ENCODE results near the gene OSBPL9.

Gene OSBPL9

GRCh38 chr1:51663105-51663504, 46.2 kb downstream of the OSBPL9 start:
- H3K27me3 Mint-ChIP-seq: no peaks in the 10 kb centered on the region
- H3K4me3 Mint-ChIP-seq: no peak overlapping the region
- peaks cover 8% of the 10 kb centered on the region for H3K36me3 Mint-ChIP-seq
- H3K27ac Mint-ChIP-seq: no peak overlapping the region
- no peaks in the 10 kb centered on the region for H3K9me3 Mint-ChIP-seq
- peaks cover 17% of the 10 kb centered on the region for H3K4me1 Mint-ChIP-seq

DNA sequence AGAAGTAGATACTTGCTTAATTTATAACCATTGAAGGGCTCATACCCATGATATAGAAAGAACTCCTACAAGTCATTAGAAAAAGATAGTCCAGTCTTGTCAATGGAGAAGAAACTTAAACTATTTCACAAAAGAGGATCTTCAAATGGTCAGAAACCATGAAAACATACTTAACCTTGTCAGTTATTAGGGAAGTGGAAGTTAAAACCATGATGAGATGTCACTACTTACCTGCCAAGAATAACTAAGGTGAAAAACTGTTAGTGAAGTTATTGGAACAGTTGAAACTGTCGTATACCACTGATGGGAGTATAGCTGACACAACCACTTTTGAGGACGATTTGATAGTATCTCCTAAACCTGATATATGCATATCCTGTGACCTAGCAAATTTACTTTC, 46.8 kb downstream of the OSBPL9 start:
- Mint-ChIP-seq H3K27ac (no peak overlapping the region), H3K4me3 (no peak overlapping the region), H3K36me3 (peaks cover 7% of the 10 kb centered on the region), H3K27me3 (no peaks in the 10 kb centered on the region), H3K9me3 (no peaks in the 10 kb centered on the region), H3K4me1 (peaks cover 17% of the 10 kb centered on the region)

- Mint-ChIP-seq H3K9me3 (no peaks in the 10 kb centered on the region), H3K4me1 (peaks cover 24% of the 10 kb centered on the region), H3K4me3 (no peak overlapping the region), H3K36me3 (peaks cover 11% of the 10 kb centered on the region), H3K27me3 (no peaks in the 10 kb centered on the region), H3K27ac (no peak overlapping the region)
Measured at GRCh38 chr1:51664421-51665240, 47.7 kb downstream of the OSBPL9 start.

- peaks cover 13% of the 10 kb centered on the region for H3K4me1 Mint-ChIP-seq
- no peak overlapping the region for H3K4me3 Mint-ChIP-seq
- no peaks in the 10 kb centered on the region for H3K27me3 Mint-ChIP-seq
- no peaks in the 10 kb centered on the region for H3K9me3 Mint-ChIP-seq
- H3K27ac Mint-ChIP-seq: no peak overlapping the region
- peaks cover 13% of the 10 kb centered on the region for H3K36me3 Mint-ChIP-seq
Measured at GRCh38 chr1:51666478-51666877, 49.6 kb downstream of the OSBPL9 start.

DNA sequence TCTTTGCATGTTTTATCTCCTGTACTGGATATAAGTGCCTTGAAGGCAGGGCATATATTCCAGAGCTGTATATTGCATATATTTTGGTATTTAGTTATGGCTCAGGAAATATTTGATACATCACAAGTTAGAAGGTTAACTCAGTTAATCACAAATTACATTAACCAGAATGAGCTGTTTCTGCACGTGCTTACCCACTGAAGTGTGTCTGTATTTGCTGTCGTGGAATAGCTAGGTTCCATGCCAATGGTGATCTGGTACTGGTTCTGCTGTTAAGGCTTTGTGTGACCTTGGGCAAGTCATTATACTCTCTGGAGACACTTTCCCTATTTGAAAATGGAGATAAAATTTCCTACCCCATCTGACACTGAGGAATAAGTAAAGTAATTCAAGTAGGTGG, 50.7 kb downstream of the OSBPL9 start:
- Mint-ChIP-seq H3K36me3 (peaks cover 9% of the 10 kb centered on the region), H3K27me3 (no peaks in the 10 kb centered on the region), H3K9me3 (no peaks in the 10 kb centered on the region), H3K27ac (no peak overlapping the region), H3K4me1 (peaks cover 10% of the 10 kb centered on the region), H3K4me3 (no peak overlapping the region)

DNA sequence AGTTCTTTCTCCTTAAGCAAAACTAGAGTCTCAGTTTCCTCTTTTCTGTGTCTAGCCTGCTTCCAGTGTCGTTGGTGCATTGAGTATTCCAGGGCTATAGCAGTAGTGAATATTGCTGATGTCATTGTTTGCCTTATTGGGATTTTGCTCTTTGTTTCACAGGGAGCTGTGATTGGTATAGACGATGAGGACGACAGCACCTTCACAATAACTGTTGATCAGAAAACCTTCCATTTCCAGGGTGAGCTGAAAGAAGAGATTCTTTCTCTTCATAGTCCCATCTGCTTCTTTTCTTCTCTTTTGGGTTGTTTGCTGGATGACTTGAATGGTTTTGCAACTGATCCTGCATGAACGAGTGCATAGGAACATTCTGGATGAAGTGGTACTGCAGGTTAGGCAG, 52.4 kb downstream of the OSBPL9 start:
- H3K27me3 Mint-ChIP-seq: no peaks in the 10 kb centered on the region
- peaks cover 9% of the 10 kb centered on the region for H3K36me3 Mint-ChIP-seq
- H3K27ac Mint-ChIP-seq: no peak overlapping the region
- no peak overlapping the region for H3K4me3 Mint-ChIP-seq
- H3K9me3 Mint-ChIP-seq: no peaks in the 10 kb centered on the region
- peaks cover 10% of the 10 kb centered on the region for H3K4me1 Mint-ChIP-seq

GRCh38 chr1:51669816-51670215, 52.9 kb downstream of the OSBPL9 start:
- Mint-ChIP-seq H3K9me3 (no peaks in the 10 kb centered on the region), H3K27me3 (no peaks in the 10 kb centered on the region), H3K27ac (no peak overlapping the region), H3K36me3 (peaks cover 9% of the 10 kb centered on the region), H3K4me3 (no peak overlapping the region), H3K4me1 (peaks cover 10% of the 10 kb centered on the region)

DNA sequence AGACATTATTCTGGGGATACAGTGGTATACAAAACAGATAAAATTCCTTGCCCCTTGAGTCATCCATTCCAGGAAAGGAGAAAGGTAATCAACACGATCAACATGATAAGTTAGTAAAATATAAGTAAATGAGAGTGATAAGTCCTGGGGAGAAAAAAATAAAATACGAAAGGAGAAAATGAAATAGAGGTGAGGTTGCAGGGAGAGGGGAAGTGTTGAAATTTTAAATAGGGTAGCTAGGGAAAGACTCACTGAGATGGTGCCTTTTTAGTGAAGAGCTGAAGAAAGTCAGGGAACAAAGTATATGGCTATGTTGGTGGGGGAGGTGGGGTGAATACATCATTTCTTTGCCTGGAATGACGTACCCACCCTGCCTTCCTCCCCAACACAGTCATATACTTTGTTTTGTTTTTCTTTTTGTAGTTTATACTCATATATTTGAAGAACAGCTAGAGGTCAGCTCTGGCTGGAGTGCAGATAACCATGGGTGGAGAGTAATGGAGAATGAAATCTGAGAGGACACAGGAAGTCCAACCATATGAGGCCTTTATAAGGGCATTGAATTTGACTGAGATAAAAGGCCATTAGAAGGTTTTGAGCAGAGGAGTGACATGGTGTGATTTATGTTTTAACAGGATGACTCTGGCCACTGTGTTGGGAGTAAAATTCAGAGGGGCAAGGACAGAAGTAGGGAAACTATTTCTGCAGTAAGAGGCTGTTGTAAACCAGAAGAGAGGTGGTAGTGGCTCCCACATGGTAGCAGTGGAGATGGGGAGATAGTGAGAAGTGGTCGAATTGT, 54.8 kb downstream of the OSBPL9 start:
- Mint-ChIP-seq H3K9me3 (no peaks in the 10 kb centered on the region), H3K36me3 (peaks cover 8% of the 10 kb centered on the region), H3K27me3 (no peaks in the 10 kb centered on the region), H3K4me3 (no peak overlapping the region), H3K27ac (no peak overlapping the region), H3K4me1 (peaks cover 6% of the 10 kb centered on the region)

DNA sequence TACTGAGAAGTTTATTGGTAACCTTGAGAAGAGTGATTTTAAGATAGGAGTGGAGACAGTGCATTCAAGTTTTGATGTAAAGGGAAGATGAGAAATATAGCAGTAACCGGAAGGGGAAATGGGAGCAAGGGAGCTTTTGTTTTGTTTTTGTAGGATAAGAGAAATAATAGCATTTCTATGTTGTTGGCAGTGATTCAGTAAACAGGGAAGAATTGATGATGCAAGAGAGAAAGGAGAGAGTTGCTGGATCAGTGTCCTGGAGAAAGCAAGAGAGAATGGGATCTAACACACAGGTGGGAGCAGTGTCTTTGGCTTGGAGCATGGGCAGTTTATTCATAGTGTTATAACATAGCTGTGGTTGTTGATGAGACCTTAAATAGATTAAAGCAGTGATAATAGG, 56.4 kb downstream of the OSBPL9 start:
- Mint-ChIP-seq H3K36me3 (peaks cover 8% of the 10 kb centered on the region), H3K4me3 (no peak overlapping the region), H3K9me3 (no peaks in the 10 kb centered on the region), H3K27ac (no peak overlapping the region), H3K27me3 (no peaks in the 10 kb centered on the region), H3K4me1 (peaks cover 6% of the 10 kb centered on the region)

DNA sequence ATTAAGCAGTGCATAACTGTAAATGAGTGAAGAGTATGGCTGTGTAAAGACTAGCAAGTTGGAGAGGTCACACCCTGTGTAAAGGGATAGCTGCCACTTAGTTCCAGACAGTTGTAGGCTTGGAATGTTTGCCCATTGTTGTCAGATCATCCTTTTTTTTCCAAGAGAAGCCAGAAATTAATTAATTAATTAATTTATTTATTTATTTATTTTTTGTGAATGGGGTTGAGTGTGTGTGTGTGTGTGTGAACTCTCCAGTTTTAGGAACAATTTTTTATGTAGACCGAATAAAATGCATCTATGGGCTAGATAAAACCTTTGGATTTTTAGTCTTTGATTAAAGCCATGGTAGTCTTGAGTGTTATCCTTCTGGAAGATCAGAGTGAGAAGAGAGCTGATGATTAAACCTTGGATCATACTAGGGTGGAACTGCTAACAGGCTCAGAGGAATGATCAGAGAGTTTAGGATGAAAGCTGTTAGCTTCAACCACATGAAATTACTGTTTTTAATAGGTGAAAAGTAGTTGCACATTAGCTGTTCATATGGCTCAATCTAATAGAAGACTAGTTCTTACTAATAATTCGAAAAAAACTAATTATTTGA, 58.4 kb downstream of the OSBPL9 start:
- H3K27me3 Mint-ChIP-seq: no peaks in the 10 kb centered on the region
- peaks cover 4% of the 10 kb centered on the region for H3K36me3 Mint-ChIP-seq
- no peak overlapping the region for H3K4me3 Mint-ChIP-seq
- no peak overlapping the region for H3K27ac Mint-ChIP-seq
- no peaks in the 10 kb centered on the region for H3K9me3 Mint-ChIP-seq
- peaks cover 4% of the 10 kb centered on the region for H3K4me1 Mint-ChIP-seq

DNA sequence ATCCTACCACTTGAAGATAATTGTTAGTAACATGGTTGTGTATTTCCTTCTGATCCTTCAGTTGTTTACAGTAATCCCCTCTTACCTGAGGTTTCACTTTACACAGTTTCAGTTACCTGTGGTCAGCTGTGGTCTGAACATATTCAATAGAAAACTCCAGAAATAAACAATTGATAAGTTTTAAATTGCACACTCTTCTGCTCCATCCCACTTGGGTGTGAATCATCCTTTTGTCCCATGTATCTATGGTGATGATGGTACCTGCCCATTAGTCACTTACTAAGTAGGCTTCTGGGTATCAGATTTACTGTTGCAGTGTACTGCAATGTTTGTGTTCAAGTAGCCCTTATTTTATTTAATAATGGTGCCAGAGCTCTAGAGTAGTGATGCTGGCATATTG, 62.5 kb downstream of the OSBPL9 start:
- H3K36me3 Mint-ChIP-seq: peaks cover 5% of the 10 kb centered on the region
- no peak overlapping the region for H3K27ac Mint-ChIP-seq
- no peaks in the 10 kb centered on the region for H3K9me3 Mint-ChIP-seq
- no peaks in the 10 kb centered on the region for H3K27me3 Mint-ChIP-seq
- H3K4me3 Mint-ChIP-seq: no peak overlapping the region
- H3K4me1 Mint-ChIP-seq: peaks cover 4% of the 10 kb centered on the region

DNA sequence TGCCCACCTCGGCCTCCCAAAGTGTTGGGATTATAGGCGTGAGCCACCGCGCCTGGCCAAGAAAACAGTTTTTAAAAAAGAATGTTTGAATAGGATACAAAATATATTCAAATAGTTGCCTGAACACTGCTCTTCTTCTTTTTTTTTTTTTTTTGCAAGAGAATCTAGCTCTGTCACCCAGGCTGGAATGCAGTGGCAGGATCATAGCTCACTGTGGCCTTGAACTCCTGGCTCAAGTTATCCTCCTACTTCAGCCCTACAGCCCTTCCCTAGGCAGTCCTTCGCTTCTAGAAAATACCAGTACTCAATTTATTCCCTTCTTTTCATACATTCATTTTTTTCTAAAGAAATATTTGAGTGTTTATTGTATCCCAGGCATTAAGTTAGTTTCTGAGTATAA, 67.9 kb downstream of the OSBPL9 start:
- Mint-ChIP-seq H3K4me1 (peaks cover 27% of the 10 kb centered on the region), H3K9me3 (no peaks in the 10 kb centered on the region), H3K27ac (no peak overlapping the region), H3K4me3 (no peak overlapping the region), H3K36me3 (peaks cover 4% of the 10 kb centered on the region), H3K27me3 (no peaks in the 10 kb centered on the region)

- Mint-ChIP-seq H3K36me3 (peaks cover 2% of the 10 kb centered on the region), H3K27ac (no peak overlapping the region), H3K9me3 (no peaks in the 10 kb centered on the region), H3K4me1 (peaks cover 29% of the 10 kb centered on the region), H3K27me3 (no peaks in the 10 kb centered on the region), H3K4me3 (no peak overlapping the region)
Measured at GRCh38 chr1:51686450-51686849, 69.6 kb downstream of the OSBPL9 start.

DNA sequence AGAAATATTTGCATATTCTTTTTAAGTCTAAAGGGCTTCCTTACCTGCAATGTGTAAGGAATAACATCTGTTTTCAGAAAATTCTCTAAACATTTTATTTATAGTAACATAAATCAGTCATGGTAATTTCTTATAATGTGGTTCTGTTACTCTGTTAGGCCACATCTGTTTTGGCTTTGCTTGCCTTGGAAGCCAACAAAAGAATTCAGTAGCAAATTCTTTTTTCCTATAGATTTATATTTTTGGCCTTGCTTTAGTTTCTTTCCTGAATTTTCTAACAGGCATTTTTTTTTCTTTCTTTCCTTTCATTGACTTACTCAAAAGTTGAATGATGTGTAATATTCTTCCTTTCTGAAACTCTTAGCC, 72.2 kb downstream of the OSBPL9 start:
- H3K9me3 Mint-ChIP-seq: no peaks in the 10 kb centered on the region
- no peak overlapping the region for H3K27ac Mint-ChIP-seq
- peaks cover 29% of the 10 kb centered on the region for H3K4me1 Mint-ChIP-seq
- no peaks in the 10 kb centered on the region for H3K27me3 Mint-ChIP-seq
- no peak overlapping the region for H3K4me3 Mint-ChIP-seq
- no peaks in the 10 kb centered on the region for H3K36me3 Mint-ChIP-seq

- Mint-ChIP-seq H3K4me3 (no peak overlapping the region), H3K27me3 (no peaks in the 10 kb centered on the region)
Measured at GRCh38 chr1:51689643-51690042, 72.8 kb downstream of the OSBPL9 start.

More at GRCh38 chr1:51689643-51690042, 72.8 kb downstream of the OSBPL9 start:
- H3K27ac Mint-ChIP-seq: no peak overlapping the region
- H3K4me1 Mint-ChIP-seq: peaks cover 29% of the 10 kb centered on the region
- H3K36me3 Mint-ChIP-seq: no peaks in the 10 kb centered on the region
- no peaks in the 10 kb centered on the region for H3K9me3 Mint-ChIP-seq

All from activated naive CD4-positive, alpha-beta T cell treated with anti-CD3 and anti-CD28 coated beads, Interleukin-2, amount 50 U/mL, for 24 hours (primary cell).